GM12878 (cell line): ENCODE results near the gene AIF1L. TPM values are rescaled to one million over a fixed set of nuclear protein-coding genes. Genes with fewer than 3 reads are reported as not detected.

ENCODE experiments used
- ATAC-seq: fragments of 200-7000 bp; cut with Tn5 transposase; 3 replicates; pipeline ENCODE4 v1.9.1; 2020; ENCODE audit warnings: mild to moderate bottlenecking, moderate library complexity
- BruUV-seq: library from RNA; stranded (reverse); fragments of 400-500 nt; replicated peaks from 2 replicates; lab custom pipeline; 2021; lab: Mats Ljungman, UMichigan
- CTCF ChIA-PET: fragments of 300-600 bp; sonication (Branson Sonifier 250); formaldehyde crosslinking; extraction: SDS; loops from one replicate; lab custom pipeline; 2021; ENCODE audit warnings: inconsistent platforms; lab: Yijun Ruan, JAX
- POLR2A ChIA-PET: fragments of 350-600 bp; formaldehyde crosslinking; extraction: SDS; loops from one replicate; lab custom pipeline; 2021; ENCODE audit warnings: inconsistent platforms; lab: Charles Lee
- RAD21 ChIA-PET: fragments of 300-600 bp; sonication (Branson Sonifier 250); formaldehyde crosslinking; loops from one replicate; lab custom pipeline; 2023; ENCODE audit warnings: antibody characterized with exemption; ENCODE audit not compliant: unreplicated experiment; lab: Charles Lee
- SMC1A ChIA-PET: fragments of 300-600 bp; sonication (Branson Sonifier 250); formaldehyde crosslinking; loops from one replicate; lab custom pipeline; 2023; ENCODE audit not compliant: unreplicated experiment, uncharacterized antibody; lab: Charles Lee
- DNase-seq: peaks from one replicate; pipeline ENCODE4 v3.0.0-alpha.2; 2011; ENCODE audit warnings: low read depth, low spot score
- FAIRE-seq: peaks from 3 replicates; lab custom pipeline; 2011; peaks lifted over from hg19 to GRCh38; lab: Jason Lieb, UNC
- H2AFZ ChIP-seq: 2 replicates; pipeline ENCODE4 v1.6.0; 2011; ENCODE audit warnings: low read depth, low read length, control low read depth; ENCODE audit not compliant: control insufficient read depth
- H3K27ac ChIP-seq: 2 replicates; pipeline ENCODE4 v1.5.1; 2011; ENCODE audit warnings: control low read depth; ENCODE audit not compliant: control insufficient read depth, insufficient read depth
- H3K27me3 ChIP-seq, 2 experiments: replicated peaks in 1 of 2; 2 replicates each; pipeline versions ENCODE4 v1.6.0 to v1.6.1; 2011; ENCODE audit warnings: low read length in 1 of 2; ENCODE audit not compliant: control insufficient read depth in 2 of 2, insufficient read depth in 2 of 2
- H3K36me3 ChIP-seq, 2 experiments: 2 replicates each; pipeline ENCODE4 v1.5.1; 2011; ENCODE audit warnings: low read length in 1 of 2; ENCODE audit not compliant: control insufficient read depth in 2 of 2, insufficient read depth in 2 of 2
- H3K4me1 ChIP-seq: 2 replicates; pipeline ENCODE4 v1.6.1; 2011; ENCODE audit warnings: mild to moderate bottlenecking, low read length, moderate library complexity, mixed read lengths; ENCODE audit not compliant: control insufficient read depth, insufficient read depth
- H3K4me2 ChIP-seq: 2 replicates; pipeline ENCODE4 v1.6.0; 2011; ENCODE audit warnings: control low read depth; ENCODE audit not compliant: control insufficient read depth, insufficient read depth
- H3K4me3 ChIP-seq: fragments of 200-600 bp; sonication (generic); 2 replicates; pipeline ENCODE4 v1.5.1; 2016
- H3K79me2 ChIP-seq: 2 replicates; pipeline ENCODE4 v1.6.0; 2011; ENCODE audit warnings: low read length; ENCODE audit not compliant: control insufficient read depth, insufficient read depth
- H3K9ac ChIP-seq: 2 replicates; pipeline ENCODE4 v1.8.0; 2011; ENCODE audit warnings: low read length, control low read depth, mixed read lengths; ENCODE audit not compliant: control insufficient read depth, insufficient read depth
- H3K9me3 ChIP-seq: replicated peaks from 3 replicates; pipeline ENCODE4 v1.5.1; 2011; ENCODE audit warnings: mild to moderate bottlenecking, low read length; ENCODE audit not compliant: control insufficient read depth, insufficient read depth
- H4K20me1 ChIP-seq: 2 replicates; pipeline ENCODE4 v1.6.0; 2011; ENCODE audit not compliant: control insufficient read depth, insufficient read depth
- BHLHE40 ChIP-seq, 2 experiments: fragments of 450-650 bp in 1 of 2; IDR thresholded peaks; 2 replicates each; pipeline ENCODE4 v1.6.1; 2011 to 2017; ENCODE audit warnings: low read depth in 2 of 2, borderline replicate concordance in 1 of 2, improper control_type of control experiment in 1 of 2, low read length in 1 of 2, mild to moderate bottlenecking in 1 of 2
- DPF2 ChIP-seq: fragments of 450-650 bp; IDR thresholded peaks from 2 replicates; pipeline ENCODE4 v1.6.1; 2017; ENCODE audit warnings: mild to moderate bottlenecking
- E4F1 ChIP-seq: fragments of 450-650 bp; IDR thresholded peaks from 2 replicates; pipeline ENCODE4 v1.6.1; 2018; ENCODE audit warnings: borderline replicate concordance, mild to moderate bottlenecking; ENCODE audit not compliant: partially characterized antibody
- FOS ChIP-seq: IDR thresholded peaks from 3 replicates; pipeline ENCODE4 v1.6.1; 2011; ENCODE audit warnings: borderline replicate concordance; ENCODE audit not compliant: insufficient read length; ENCODE audit errors: extremely low read depth
- SUPT20H ChIP-seq: IDR thresholded peaks from 2 replicates; pipeline ENCODE4 v1.6.1; 2011; ENCODE audit warnings: low read depth, mild to moderate bottlenecking, low read length, moderate library complexity, borderline replicate concordance; ENCODE audit not compliant: control insufficient read depth
- ZNF384 ChIP-seq: IDR thresholded peaks from 2 replicates; pipeline ENCODE4 v1.6.1; 2012; ENCODE audit warnings: low read depth, mild to moderate bottlenecking, low read length, improper control_type of control experiment, borderline replicate concordance
- WGBS: methylation state at CpG from one replicate; pipeline ENCODE4 v1.1.6; 2016; ENCODE audit warnings: low lambda C conversion rate; ENCODE audit not compliant: insufficient replicate concordance, insufficient coverage; ENCODE audit errors: missing lambda C conversion rate; 5-methylcytosine and 5-hydroxymethylcytosine counted together
- in situ Hi-C: fragments of 300-500 bp; cut with MboI; formaldehyde crosslinking; loops from 9 replicates; pipeline ENCODE4 v1.14.3; 2018; ENCODE audit warnings: mixed read lengths
- intact Hi-C: fragments of 100-400 bp; cut with micrococcal nuclease; formaldehyde crosslinking; loops from one replicate; pipeline ENCODE4 v1.14.2; 2022; ENCODE audit not compliant: unreplicated experiment
- polyA plus RNA-seq, 11 experiments: library from polyadenylated mRNA; depleted of rRNA in 4 of 11; unstranded in 6 of 11; stranded (reverse) in 5 of 11; fragments of >200 nt; fragmentation: Nextera tagmentation in 4 of 11; fragmentation: Illumina TruSeq in 1 of 11; extraction: Ambion mirVana in 4 of 11; extraction: Trizol in 1 of 11; gene quantifications; 1 replicate in 1 of 11; 2 replicates in 10 of 11; pipeline versions ENCODE4 v1.2.1 to v1.2.3, GENCODE V29; 2011 to 2016; ENCODE audit warnings: inconsistent platforms in 2 of 11, missing spikeins in 2 of 11, low read depth in 1 of 11
- total RNA-seq, 4 experiments: library from RNA; depleted of rRNA in 3 of 4; stranded (reverse); fragments of >200 nt in 3 of 4; fragmentation: Illumina TruSeq in 1 of 4; extraction: Trizol in 1 of 4; gene quantifications; 2 replicates each; pipeline versions ENCODE4 v1.2.1 to v1.2.3, GENCODE V29; 2013 to 2021
- TF ChIP-seq, protein P1 (sequence below): fragments of 450-650 bp; formaldehyde crosslinking; IDR thresholded peaks from 2 replicates; pipeline ENCODE4 v1.4.0; 2020; ENCODE audit warnings: mild to moderate bottlenecking, moderate library complexity

Gene AIF1L
- total and polyA plus RNA-seq, 10 of the 15 experiments (the other 5 are each of a cell fraction or from before 2014, with no cell fraction given), result 0.07 to 0.15 (median 0.08) TPM; not detected in 7

DNA sequence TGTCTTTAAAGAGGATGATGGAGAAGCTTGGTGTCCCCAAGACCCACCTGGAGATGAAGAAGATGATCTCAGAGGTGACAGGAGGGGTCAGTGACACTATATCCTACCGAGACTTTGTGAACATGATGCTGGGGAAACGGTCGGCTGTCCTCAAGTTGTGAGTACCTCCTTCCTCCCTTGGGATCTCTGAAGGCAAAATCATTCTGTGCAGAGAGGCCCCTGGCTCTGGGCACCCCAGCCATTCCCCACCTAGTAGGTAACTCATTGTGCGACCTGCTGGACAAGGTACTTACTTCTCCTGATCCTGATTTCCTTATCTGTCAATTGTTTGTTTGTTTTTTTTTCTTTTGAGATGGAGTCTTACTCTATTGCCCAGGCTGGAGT, 21.4 kb downstream of the AIF1L start:
- BruUV-seq, result no TSS peak
- Histone ChIP-seq H3K4me2 (no peak overlapping the region), H3K4me3 (no peak overlapping the region), H3K27ac (no peak overlapping the region), H3K4me1 (no peaks in the 10 kb centered on the region), H3K9me3 (no peaks in the 10 kb centered on the region), H3K36me3 (no peaks in the 10 kb centered on the region), H4K20me1 (no peaks in the 10 kb centered on the region), H2AFZ (no peak overlapping the region)
- in situ Hi-C loops, result no loop called here
- intact Hi-C loops, result no loop called here
- POLR2A ChIA-PET, result no interaction called here
- RAD21 ChIA-PET, result no interaction called here
- no peak for DNase-seq
- FAIRE-seq, result no peak
- no peak for ATAC-seq
- CTCF ChIA-PET, result no interaction called here
- no peak for TF ChIP-seq DPF2
- TF ChIP-seq BHLHE40 (IDR thresholded peaks at IDR 0.05; ENCODE audit: borderline replicate concordance in 1 of 2, low read depth in 2 of 2, low read length in 1 of 2), result no peak
- TF ChIP-seq FOS, result no peak
- TF ChIP-seq, protein P1, sequence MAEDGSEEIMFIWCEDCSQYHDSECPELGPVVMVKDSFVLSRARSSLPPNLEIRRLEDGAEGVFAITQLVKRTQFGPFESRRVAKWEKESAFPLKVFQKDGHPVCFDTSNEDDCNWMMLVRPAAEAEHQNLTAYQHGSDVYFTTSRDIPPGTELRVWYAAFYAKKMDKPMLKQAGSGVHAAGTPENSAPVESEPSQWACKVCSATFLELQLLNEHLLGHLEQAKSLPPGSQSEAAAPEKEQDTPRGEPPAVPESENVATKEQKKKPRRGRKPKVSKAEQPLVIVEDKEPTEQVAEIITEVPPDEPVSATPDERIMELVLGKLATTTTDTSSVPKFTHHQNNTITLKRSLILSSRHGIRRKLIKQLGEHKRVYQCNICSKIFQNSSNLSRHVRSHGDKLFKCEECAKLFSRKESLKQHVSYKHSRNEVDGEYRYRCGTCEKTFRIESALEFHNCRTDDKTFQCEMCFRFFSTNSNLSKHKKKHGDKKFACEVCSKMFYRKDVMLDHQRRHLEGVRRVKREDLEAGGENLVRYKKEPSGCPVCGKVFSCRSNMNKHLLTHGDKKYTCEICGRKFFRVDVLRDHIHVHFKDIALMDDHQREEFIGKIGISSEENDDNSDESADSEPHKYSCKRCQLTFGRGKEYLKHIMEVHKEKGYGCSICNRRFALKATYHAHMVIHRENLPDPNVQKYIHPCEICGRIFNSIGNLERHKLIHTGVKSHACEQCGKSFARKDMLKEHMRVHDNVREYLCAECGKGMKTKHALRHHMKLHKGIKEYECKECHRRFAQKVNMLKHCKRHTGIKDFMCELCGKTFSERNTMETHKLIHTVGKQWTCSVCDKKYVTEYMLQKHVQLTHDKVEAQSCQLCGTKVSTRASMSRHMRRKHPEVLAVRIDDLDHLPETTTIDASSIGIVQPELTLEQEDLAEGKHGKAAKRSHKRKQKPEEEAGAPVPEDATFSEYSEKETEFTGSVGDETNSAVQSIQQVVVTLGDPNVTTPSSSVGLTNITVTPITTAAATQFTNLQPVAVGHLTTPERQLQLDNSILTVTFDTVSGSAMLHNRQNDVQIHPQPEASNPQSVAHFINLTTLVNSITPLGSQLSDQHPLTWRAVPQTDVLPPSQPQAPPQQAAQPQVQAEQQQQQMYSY (CRISPR knock-in tag), result no peak
- no peak for TF ChIP-seq SUPT20H
- no peak for TF ChIP-seq E4F1
- TF ChIP-seq ZNF384, result no peak
- TF ChIP-seq, all 136 proteins: peak for 0
- WGBS, result 12% methylated on average over 4 of the region's 4 CpGs
- Histone ChIP-seq H3K9ac (no peak overlapping the region), H3K27me3 (peaks cover 0 to 6% of the 10 kb centered on the region in 2 experiments; a peak in 2 of 4 replicates), H3K79me2 (no peaks in the 10 kb centered on the region)
- SMC1A ChIA-PET, result no interaction called here
